CD4-positive, alpha-beta T cell treated with Interleukin-4 for 1 hour (primary cell): ENCODE data around the gene CD3E.
A peak's percentile ranks its signal among the peaks of the same experiment; 100 is the strongest.

ENCODE experiments used
- DNase-seq, 2 donors: peaks; one replicate each; pipeline ENCODE4 v3.0.0-alpha.2; 2020 to 2022

CD3E gene

GRCh38 chr11:118328745-118329144, 24.2 kb downstream of the CD3E start:
- no peak for DNase-seq

- DNase-seq, result peak in 1 of 2 donors; percentile 62
Observed at GRCh38 chr11:118334745-118335144, 30.2 kb downstream of the CD3E start.

DNA sequence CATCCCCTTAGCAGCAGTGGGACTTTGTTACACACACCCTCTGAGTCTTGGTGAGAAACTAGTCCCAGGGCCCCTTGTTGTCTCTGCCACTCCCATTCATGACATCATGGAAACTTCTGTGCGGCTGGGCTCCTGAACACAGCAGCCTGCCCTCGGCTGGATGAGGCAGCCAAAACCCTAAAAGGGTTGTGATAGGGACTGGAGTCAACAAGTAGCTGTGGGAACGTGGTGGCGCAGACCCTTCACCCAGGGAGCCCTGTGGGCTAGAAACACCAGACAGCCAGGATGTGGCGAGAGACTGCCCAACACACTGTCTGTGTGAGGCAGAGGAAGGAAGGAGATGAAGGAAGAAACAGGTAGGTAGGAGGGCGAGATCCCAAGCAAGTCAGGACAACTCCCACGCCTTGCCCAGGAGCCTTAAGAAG, 34.1 kb downstream of the CD3E start:
- DNase-seq, result peak; percentile 88 to 92

DNA sequence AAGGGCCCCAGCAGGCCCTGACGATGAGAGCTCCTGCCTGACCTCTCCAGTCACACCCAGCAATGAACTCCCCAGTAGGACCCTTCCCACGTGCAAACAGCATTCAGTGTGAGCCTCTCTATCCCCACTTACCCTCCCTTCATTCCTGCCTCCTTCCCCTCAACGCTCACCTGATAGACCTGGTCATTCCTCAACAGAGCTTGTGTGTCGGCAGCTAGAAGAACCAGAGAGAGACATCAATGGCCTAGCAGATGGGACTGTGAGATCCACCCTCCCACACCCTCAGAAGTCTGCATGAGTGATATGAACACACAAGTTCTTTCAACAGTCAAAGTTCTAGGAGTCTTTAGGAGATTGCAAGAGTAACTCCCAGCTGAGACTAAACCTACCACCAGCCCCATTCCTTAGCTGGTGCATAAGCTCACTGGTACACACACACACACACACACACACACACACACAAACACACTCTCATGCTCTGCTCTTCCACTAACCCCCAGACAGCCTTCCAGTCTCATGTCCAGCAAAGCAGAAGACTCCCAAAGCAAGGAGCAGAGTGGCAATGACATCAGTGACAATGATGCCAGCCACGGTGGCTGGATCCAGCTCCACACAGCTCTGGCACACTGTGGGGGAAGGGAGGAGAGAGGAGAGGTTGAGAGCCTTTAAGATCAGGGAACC, 34.9 kb downstream of the CD3E start:
- DNase-seq, result peak in 1 of 2 donors; percentile 40

- peak in 1 of 2 donors; percentile 45 for DNase-seq
Observed at GRCh38 chr11:118340449-118340848, 35.9 kb downstream of the CD3E start.

GRCh38 chr11:118341261-118341660, 36.7 kb downstream of the CD3E start:
- DNase-seq, result no peak

DNA sequence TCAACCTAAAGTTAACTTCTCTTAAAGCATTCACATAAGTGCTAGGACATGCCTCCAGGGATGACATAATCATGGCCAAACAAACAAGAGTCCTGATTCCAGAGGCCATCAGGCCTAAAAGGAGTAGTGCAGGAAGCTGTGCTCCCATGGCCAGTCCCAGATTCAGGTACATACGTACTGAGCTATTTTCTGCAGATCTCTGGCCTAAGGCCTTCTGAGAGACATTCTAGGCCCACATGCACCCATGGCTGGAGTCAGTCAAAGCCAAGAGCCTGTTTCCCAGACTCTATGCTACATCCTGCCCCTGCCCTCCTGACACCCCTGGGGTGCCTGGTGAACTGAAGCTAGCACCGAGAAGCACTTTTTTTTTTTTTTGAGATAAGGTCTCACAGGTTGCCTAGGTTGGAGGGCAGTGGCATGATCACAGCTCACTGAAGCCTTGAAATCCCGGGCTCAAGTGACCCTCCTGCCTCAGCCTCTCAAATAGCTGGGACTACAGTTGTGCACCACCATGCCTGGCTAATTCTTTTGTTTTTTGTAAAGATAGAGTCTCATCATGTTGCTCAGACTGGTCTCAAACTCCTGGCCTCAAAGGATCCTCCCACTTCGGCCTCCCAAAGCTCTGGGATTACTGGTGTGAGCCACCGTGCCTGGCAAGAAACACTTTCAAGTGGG, 37.4 kb downstream of the CD3E start:
- no peak for DNase-seq

GRCh38 chr11:118342503-118343161, 38.1 kb downstream of the CD3E start, which contains the start of gene CD3D:
TSS of gene CD3D (minus strand) at chr11:118342705. CDS start at chr11:118342607, 98 bp downstream.
- peak; percentile 61 to 80 for DNase-seq

DNA sequence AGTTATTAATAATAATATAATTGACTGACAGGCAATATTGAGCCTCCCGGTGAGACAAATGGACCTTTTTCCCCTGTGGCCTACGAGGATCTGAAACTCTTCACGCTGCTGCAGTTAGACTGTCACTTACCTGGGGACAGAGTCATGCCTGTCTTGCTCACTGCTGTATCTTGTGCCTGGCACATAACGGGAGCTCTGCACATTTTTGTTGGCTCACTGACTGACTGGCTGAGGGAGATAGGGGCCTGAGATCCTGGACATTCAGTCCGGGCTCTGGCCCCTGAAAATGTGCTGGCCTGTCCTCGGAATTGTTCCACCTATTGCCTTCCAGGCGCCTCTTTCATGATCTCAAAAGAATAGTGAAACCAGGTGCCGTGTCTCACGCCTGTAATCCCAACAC, 38.7 kb downstream of the CD3E start:
- DNase-seq, result no peak

GRCh38 chr11:118343981-118344515, 39.5 kb downstream of the CD3E start, which contains the start of gene CD3G:
TSS of gene CD3G (plus strand) at chr11:118344344. CDS start at chr11:118344424, 80 bp downstream.
- peak; percentile 64 to 77 for DNase-seq

DNA sequence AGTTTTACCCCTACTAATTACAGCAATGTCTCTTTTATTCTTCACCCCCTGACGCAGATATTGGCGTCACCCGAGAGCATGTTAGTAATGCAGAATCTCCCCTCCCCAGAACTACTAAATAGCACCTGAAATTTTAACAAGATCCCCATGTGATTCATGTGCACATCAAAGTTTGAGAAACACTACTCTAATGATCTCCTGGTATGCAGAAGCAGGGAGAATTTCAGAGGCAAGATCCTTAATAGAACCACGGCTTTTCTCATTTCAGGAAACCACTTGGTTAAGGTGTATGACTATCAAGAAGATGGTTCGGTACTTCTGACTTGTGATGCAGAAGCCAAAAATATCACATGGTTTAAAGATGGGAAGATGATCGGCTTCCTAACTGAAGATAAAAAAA, 44.9 kb downstream of the CD3E start:
- no peak for DNase-seq

DNA sequence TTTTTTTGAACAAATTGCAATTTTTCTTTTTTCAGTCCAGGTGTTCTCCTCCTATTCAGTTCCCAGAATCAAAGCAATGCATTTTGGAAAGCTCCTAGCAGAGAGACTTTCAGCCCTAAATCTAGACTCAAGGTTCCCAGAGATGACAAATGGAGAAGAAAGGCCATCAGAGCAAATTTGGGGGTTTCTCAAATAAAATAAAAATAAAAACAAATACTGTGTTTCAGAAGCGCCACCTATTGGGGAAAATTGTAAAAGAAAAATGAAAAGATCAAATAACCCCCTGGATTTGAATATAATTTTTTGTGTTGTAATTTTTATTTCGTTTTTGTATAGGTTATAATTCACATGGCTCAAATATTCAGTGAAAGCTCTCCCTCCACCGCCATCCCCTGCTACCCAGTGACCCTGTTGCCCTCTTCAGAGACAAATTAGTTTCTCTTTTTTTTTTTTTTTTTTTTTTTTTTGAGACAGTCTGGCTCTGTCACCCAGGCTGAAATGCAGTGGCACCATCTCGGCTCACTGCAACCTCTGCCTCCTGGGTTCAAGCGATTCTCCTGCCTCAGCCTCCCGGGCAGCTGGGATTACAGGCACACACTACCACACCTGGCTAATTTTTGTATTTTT, 48.7 kb downstream of the CD3E start:
- DNase-seq, result peak in 1 of 2 donors; percentile 79

- DNase-seq, result no peak
Observed at GRCh38 chr11:118358071-118358470, 53.5 kb downstream of the CD3E start.

- DNase-seq, result peak; percentile 98
Observed at GRCh38 chr11:118359295-118359958, 54.9 kb downstream of the CD3E start, which contains the start of gene UBE4A. TSS of gene UBE4A (plus strand) at chr11:118359600. CDS start at chr11:118365081, 5,481 bp downstream.

- no peak for DNase-seq
Observed at GRCh38 chr11:118364956-118365615, 60.6 kb downstream of the CD3E start.
